CD4-positive, alpha-beta T cell treated with Interleukin-10 for 1 hour (primary cell): Measurements from ENCODE around the gene LSM3.

ENCODE experiments used
- DNase-seq: peaks from one replicate; pipeline ENCODE4 v3.0.0-alpha.2; 2020

The LSM3 gene

DNA sequence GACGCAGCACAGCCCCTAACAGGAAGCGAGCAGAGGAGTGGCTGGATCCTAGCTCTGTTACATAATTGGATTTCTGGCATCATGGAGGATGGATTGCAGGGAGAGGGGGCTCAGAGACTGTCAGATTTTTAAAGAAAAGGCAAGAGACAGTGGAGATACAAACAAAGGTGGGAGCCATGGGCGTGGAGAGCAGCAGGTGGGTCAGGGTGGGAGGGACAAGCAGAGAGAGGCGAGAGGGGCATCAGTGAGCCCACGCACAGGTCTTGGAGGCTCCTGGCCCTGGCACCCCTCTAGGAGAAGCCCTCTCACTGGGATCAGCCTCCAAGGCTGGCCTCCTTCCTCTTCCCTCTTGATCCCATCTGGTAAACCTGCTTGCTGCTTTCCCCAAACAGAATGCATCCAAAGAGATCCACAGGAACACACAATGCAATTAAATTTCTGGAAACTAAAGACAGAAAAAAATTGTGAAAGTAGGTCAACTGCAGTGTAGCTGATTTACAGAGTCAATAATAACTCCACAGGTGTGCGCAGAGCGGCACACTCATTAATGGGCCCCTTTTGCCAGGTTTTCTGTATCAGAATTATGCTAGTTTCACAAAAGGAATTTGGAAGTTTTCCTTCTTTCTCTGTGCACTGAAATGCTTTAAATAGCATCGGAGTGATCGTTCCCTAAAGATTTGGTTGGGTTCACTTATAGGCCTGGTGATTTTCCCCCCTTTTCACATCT is 66.1 kb downstream of the LSM3 start:
- no peak for DNase-seq

DNA sequence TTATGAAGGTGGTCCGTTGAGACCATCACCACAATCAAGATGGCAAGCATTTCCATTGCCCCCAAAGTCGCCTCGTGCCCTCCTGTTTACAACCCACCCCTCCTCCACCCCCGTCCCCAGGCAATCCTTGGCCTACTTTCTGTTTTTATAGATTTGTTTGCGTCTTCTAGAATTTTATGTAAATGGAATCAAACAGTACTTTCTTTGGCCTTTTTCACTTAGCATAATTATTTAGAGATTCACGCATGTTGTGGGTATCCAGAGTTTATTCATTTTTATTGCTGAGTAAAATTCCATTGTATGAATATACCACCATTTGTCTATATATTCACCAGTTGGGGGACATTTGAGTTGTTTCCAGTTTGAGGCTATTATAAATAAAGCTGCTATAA is 66.6 kb downstream of the LSM3 start:
- DNase-seq: no peak

- DNase-seq: no peak
Measured at GRCh38 chr3:14245822-14246221, 67.2 kb downstream of the LSM3 start.

GRCh38 chr3:14246414-14246813 is 67.8 kb downstream of the LSM3 start:
- DNase-seq: no peak

GRCh38 chr3:14248477-14248848 is 69.8 kb downstream of the LSM3 start:
- DNase-seq: no peak

GRCh38 chr3:14248849-14249523 is 70.4 kb downstream of the LSM3 start:
- no peak for DNase-seq
